ENCODE results near the gene MAGT1.
"Not testable (repeated sequence)": the region's sequence is repeated elsewhere in the genome, so short reads cannot be mapped to it uniquely, and the experiment has no call there.

The MAGT1 gene

GRCh38 chrX:77875372-77875771 is 19.9 kb downstream of the MAGT1 start:
- Histone ChIP-seq H3K27ac (replicated peaks) (no peak overlapping the region), H3K4me3 (replicated peaks; ENCODE audit: insufficient read depth, low read length) (no peak overlapping the region), H3K27me3 (ENCODE audit: insufficient read depth, poor library complexity, severe bottlenecking) (no peaks in the 10 kb centered on the region)
- TF ChIP-seq POLR2AphosphoS5 (IDR thresholded peaks at IDR 0.05; ENCODE audit: low read depth) (no peak), SPI1 (IDR thresholded peaks at IDR 0.05; ENCODE audit: borderline replicate concordance, low read depth) (no peak), CTCF (IDR thresholded peaks at IDR 0.05; ENCODE audit: insufficient read depth, low read length) (no peak), REST (IDR thresholded peaks at IDR 0.05; ENCODE audit: insufficient replicate concordance, low read depth) (no peak), GABPA (IDR thresholded peaks at IDR 0.05; ENCODE audit: low read depth) (no peak)
- no peak for DNase-seq (ENCODE audit: low read depth in 1 of 2, low spot score in 1 of 2)

- H3K27me3 ChIP-seq (ENCODE audit: insufficient read depth, poor library complexity, severe bottlenecking) = not testable (repeated sequence)
Observed at GRCh38 chrX:77831544-77831943, 63.7 kb downstream of the MAGT1 start.

GRCh38 chrX:77821989-77822388 is 73.2 kb downstream of the MAGT1 start:
- H3K27ac ChIP-seq (replicated peaks); H3K4me3 ChIP-seq (replicated peaks; ENCODE audit: insufficient read depth, low read length); H3K27me3 ChIP-seq (ENCODE audit: insufficient read depth, poor library complexity, severe bottlenecking); DNase-seq (ENCODE audit: low read depth in 1 of 2, low spot score in 1 of 2): not testable (repeated sequence)

More at GRCh38 chrX:77831544-77831943, 63.7 kb downstream of the MAGT1 start:
- not testable (repeated sequence) for H3K4me3 ChIP-seq (replicated peaks; ENCODE audit: insufficient read depth, low read length); DNase-seq (ENCODE audit: low read depth in 1 of 2, low spot score in 1 of 2); H3K27ac ChIP-seq (replicated peaks)

GRCh38 chrX:77820091-77820727 is 75.0 kb downstream of the MAGT1 start:
- Histone ChIP-seq H3K27ac (replicated peaks) (no peak overlapping the region), H3K4me3 (replicated peaks; ENCODE audit: insufficient read depth, low read length) (no peak overlapping the region), H3K27me3 (ENCODE audit: insufficient read depth, poor library complexity, severe bottlenecking) (no peaks in the 10 kb centered on the region)
- TF ChIP-seq GABPA (IDR thresholded peaks at IDR 0.05; ENCODE audit: low read depth) (no peak), CTCF (IDR thresholded peaks at IDR 0.05; ENCODE audit: insufficient read depth, low read length) (no peak), POLR2AphosphoS5 (IDR thresholded peaks at IDR 0.05; ENCODE audit: low read depth) (no peak), REST (IDR thresholded peaks at IDR 0.05; ENCODE audit: insufficient replicate concordance, low read depth) (no peak), SPI1 (IDR thresholded peaks at IDR 0.05; ENCODE audit: borderline replicate concordance, low read depth) (no peak)
- DNase-seq (ENCODE audit: low read depth in 1 of 2, low spot score in 1 of 2) = no peak

- Histone ChIP-seq H3K4me3 (replicated peaks; ENCODE audit: insufficient read depth, low read length) (no peak overlapping the region), H3K27ac (replicated peaks) (no peak overlapping the region), H3K27me3 (ENCODE audit: insufficient read depth, poor library complexity, severe bottlenecking) (no peaks in the 10 kb centered on the region)
- DNase-seq (ENCODE audit: low read depth in 1 of 2, low spot score in 1 of 2) = no peak
- TF ChIP-seq GABPA (IDR thresholded peaks at IDR 0.05; ENCODE audit: low read depth) (no peak), REST (IDR thresholded peaks at IDR 0.05; ENCODE audit: insufficient replicate concordance, low read depth) (no peak), POLR2AphosphoS5 (IDR thresholded peaks at IDR 0.05; ENCODE audit: low read depth) (no peak), CTCF (IDR thresholded peaks at IDR 0.05; ENCODE audit: insufficient read depth, low read length) (no peak), SPI1 (IDR thresholded peaks at IDR 0.05; ENCODE audit: borderline replicate concordance, low read depth) (no peak)
Observed at GRCh38 chrX:77814210-77814609, 81.0 kb downstream of the MAGT1 start.

Data from HL-60 (cell line).